H4 (cell line): Measurements from ENCODE around the gene TM9SF1. TPM values are rescaled to one million over a fixed set of nuclear protein-coding genes. Genes with fewer than 3 reads are reported as not detected.
A peak's percentile ranks its signal among the peaks of the same experiment; 100 is the strongest.

Source experiments
- DNase-seq: peaks from one replicate; pipeline ENCODE4 v3.0.0-alpha.2; 2015; ENCODE audit warnings: low spot score
- total RNA-seq: library from RNA; depleted of rRNA; stranded (reverse); fragments of >200 nt; shearing (Covaris generic); gene quantifications from 2 replicates; pipeline ENCODE4 v1.2.3, GENCODE V29; 2014; rRNA removed

Gene TM9SF1
- 96.0 and 96.4 TPM in 2 replicates for total RNA-seq

- peak; percentile 85 for DNase-seq
These were observed at the start of gene TM9SF1 for GRCh38 chr14:24195186-24196070. Gene TM9SF1, minus strand, starts transcription at chr14:24195441. Its CDS starts 422 bp downstream, at chr14:24195019.

DNA sequence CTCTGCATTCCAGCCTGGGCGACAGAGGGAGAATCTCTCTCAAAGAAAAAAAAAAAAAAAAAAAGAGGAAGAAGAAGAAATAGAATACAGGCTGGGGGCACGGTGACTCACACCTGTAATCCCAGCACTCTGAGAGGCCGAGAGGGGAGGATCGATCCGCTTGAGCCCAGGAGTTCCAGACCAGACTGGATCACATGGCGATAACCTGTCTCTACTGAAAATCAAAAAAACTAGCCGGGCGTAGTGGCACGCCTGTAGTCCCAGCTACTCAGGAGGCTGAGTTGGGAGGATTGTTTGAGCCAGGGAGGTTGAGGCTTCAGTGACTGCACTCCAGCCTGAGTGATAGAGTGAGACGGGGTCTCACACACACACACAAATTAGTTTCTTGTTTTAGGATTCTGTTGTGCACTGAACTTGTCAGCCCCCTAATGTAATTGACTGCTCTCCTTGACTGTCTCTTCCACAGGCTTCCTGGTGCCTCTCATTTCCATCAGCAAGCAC lies 48.1 kb upstream of the TM9SF1 start:
- DNase-seq, result no peak

GRCh38 chr14:24241829-24242443 lies 46.7 kb upstream of the TM9SF1 start:
- DNase-seq, result peak; percentile 78

DNA sequence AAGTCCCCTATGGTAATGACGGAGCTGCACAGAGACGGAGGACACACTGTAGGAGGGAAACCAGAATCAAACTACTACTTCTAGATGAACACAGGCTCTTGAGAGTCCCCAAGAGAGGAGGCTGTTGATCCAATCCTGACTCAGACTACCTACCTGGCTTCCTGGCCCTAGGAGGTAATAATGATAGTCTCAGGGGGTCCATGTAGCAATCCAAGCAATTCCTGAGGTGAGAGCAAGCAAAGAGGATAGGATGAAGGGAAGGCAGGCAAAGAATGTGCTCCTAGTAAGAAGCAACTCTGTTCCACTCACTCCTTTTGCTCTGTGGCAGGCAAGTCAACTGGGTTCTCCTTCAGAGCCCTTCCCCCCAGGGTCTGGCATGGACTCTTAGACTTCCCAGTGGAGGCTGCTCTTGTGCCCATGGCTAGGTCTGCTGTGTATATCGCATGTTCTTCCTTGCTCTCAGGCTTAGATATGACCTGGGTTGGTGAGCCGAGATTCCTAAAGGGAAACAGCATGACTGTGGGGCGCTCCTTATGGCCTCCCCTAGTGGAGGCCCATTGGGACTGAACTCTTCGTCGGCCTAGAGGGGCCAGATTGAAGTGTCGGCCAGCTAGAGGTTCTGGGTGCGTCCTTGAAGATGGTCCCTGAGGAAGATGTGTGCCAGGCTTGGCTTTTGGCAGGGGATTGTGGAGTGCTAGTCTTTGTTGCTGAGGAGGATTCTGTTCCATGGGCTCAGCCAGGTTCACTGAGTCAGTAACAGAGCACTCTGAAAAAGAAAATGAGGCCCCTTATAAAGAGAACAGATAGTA lies 45.1 kb upstream of the TM9SF1 start:
- no peak for DNase-seq

- no peak for DNase-seq
These were observed 43.3 kb upstream of the TM9SF1 start for GRCh38 chr14:24238527-24239037.

- DNase-seq, result no peak
These were observed 42.9 kb upstream of the TM9SF1 start for GRCh38 chr14:24238123-24238522.

DNA sequence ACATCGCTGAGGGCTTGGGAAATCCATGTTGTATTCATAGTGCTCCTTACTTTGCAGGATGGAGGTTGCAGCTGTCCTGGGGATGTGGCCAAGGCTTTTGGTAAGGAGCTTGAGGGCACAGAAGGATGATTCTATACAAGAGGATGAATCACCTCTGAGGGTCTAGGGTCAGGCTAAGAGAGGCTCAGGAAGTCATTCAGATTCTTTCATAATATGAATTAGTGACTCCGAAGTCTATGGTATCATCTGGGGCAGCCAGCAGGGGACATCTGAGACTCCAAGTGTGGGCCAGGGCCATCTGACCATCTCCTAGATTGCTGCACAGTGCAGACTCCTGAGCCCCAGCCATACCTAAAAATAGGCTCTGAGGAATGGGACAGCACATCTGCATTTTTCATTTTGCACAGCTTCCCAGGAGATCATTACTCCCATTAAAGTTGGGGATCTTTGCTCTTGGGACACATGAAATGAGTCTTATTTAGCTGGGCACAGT lies 42.3 kb upstream of the TM9SF1 start:
- DNase-seq, result no peak

- no peak for DNase-seq
These were observed 41.6 kb upstream of the TM9SF1 start for GRCh38 chr14:24236689-24237462.

GRCh38 chr14:24235804-24236688 lies 40.8 kb upstream of the TM9SF1 start:
- DNase-seq, result no peak

- DNase-seq, result no peak
These were observed 39.1 kb upstream of the TM9SF1 start for GRCh38 chr14:24234095-24235005.

DNA sequence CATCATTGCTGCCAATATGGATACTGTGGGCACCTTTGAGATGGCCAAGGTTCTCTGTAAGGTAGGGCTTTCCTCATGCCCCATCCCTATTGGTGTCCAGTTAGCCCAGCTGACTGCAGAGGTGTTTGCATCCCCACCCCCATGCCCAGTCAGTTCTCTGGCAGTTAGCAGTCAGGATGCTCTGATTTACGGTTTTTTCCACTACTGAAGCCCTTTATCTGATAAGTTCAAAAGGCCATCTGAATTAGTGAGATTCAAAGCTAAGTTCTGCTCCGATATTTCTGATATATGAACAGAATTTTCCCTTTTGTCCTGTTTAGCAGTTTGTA lies 38.3 kb upstream of the TM9SF1 start:
- no peak for DNase-seq

- no peak for DNase-seq
These were observed 37.6 kb upstream of the TM9SF1 start, which contains the start of gene GMPR2 for GRCh38 chr14:24232645-24233537. Gene GMPR2, plus strand, starts transcription at chr14:24232929. Its CDS starts 325 bp downstream, at chr14:24233254.

GRCh38 chr14:24232121-24232644 lies 36.9 kb upstream of the TM9SF1 start, which contains the start of gene NEDD8:
Gene NEDD8, minus strand, starts transcription at chr14:24232367. Its CDS starts 100 bp downstream, at chr14:24232267.
- DNase-seq, result peak; percentile 92

DNA sequence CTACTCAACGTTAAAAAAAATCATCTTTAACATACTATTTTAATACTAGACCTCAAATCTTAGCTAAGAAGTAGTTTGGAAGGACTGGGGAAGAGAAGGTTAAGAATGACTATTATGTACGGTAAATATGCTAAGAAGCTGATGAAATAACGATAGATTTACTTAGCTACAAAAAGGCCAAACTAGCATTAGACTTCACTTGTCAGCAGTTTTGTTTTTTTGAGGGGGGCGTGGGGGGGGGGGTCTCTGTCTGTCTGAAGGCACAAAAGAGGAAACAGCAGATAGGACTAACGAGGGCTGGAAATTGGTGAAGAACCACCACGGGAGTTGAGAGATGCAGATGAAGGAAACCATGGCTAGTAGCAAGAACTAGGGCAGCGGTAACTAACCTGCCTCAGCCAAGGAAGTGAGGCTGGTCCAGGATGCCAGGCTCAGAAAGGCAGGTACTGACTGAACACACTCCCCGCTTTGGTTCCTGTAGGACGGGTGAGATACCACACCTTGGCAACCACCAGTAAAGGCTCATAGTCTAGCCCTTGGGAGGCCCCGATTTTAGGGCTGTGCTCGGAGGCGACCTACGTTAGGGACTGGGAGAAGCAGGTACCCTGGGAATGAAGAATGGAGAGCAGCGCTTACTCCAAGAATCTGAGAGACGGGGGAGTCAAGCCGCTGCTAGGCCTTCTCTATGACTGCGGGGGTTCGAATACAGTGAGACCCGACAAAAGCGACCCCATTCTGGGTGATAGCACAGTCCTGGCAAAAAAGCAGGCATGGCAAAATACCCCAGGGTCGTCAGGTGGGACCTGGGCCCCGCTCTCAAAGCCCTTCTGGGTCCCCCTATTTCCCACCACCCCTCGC lies 36.3 kb upstream of the TM9SF1 start:
- no peak for DNase-seq

DNA sequence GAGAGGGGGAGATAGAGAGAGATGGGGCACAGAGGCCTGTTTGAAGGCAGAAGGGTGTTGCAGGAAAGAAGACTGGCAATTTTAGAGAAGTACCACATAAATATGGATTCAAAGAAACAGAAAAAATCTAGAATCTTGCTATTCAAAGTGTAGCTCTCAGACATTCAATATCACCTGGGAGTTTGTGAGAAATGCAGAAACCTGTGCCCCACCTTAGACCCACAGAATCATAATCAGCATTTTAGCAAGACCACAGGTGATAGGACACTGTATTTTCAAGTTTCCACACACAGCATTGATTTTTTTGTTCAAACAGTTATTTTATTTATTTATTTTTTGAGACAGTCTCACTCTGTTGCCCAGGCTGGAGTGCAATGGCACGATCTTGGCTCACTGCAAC lies 33.7 kb upstream of the TM9SF1 start:
- no peak for DNase-seq

GRCh38 chr14:24226473-24226872 lies 31.2 kb upstream of the TM9SF1 start:
- DNase-seq, result no peak
